ENCODE data around the gene SMIM45.

Gene SMIM45

GRCh38 chr22:41995211-41995610, 43.3 kb downstream of the SMIM45 start:
- BruUV-seq (replicated peaks), result no TSS peak
- Histone ChIP-seq H3K79me1 (ENCODE audit: low read depth in 1 of 2, low read length in 2 of 2) (no peaks in the 10 kb centered on the region), H4K8ac (ENCODE audit: low read depth in 2 of 2, low read length in 2 of 2) (no peak overlapping the region), H2BK20ac (ENCODE audit: low read depth, low read length) (no peak overlapping the region), H3K56ac (ENCODE audit: extremely low read depth, insufficient read depth, low read length) (no peak overlapping the region), H2AFZ (replicated peaks; ENCODE audit: low read length, poor library complexity) (no peak overlapping the region), H3K27ac (ENCODE audit: insufficient read depth, low read length) (no peak overlapping the region), H2BK5ac (ENCODE audit: low read depth, low read length, poor library complexity, severe bottlenecking) (no peak overlapping the region), H3K4me2 (ENCODE audit: low read depth, low read length) (no peak overlapping the region), H3K23ac (ENCODE audit: low read depth, low read length) (no peak overlapping the region), H4K5ac (ENCODE audit: low read depth, low read length) (no peak overlapping the region), H3K9ac (ENCODE audit: low read depth, low read length) (no peak overlapping the region), H3K4me1 (ENCODE audit: control insufficient read depth, insufficient read depth, low read length) (no peaks in the 10 kb centered on the region), H3K14ac (replicated peaks; ENCODE audit: low read depth, low read length) (no peak overlapping the region), H3K4ac (ENCODE audit: low read depth, low read length) (no peak overlapping the region), H4K20me1 (ENCODE audit: insufficient read depth, low read length) (no peaks in the 10 kb centered on the region), H2BK120ac (ENCODE audit: low read depth, low read length) (no peak overlapping the region), H3K18ac (ENCODE audit: low read depth, low read length) (no peak overlapping the region), H4K91ac (ENCODE audit: insufficient read depth, low read depth, low read length) (no peak overlapping the region), H3K36me3 (ENCODE audit: control insufficient read depth, insufficient read depth, low read length) (no peaks in the 10 kb centered on the region), H2BK15ac (ENCODE audit: low read depth, low read length) (no peak overlapping the region), H3K4me3 (ENCODE audit: insufficient read depth, low read depth, low read length) (no peak overlapping the region), H3K9me1 (ENCODE audit: insufficient read depth, low read length) (no peaks in the 10 kb centered on the region), H2AK9ac (replicated peaks; ENCODE audit: low read depth, low read length, poor library complexity) (no peak overlapping the region), H3K27me3 (ENCODE audit: control insufficient read depth, insufficient read depth, low read length) (peaks cover 24% of the 10 kb centered on the region), H2AK5ac (ENCODE audit: low read depth, low read length) (no peak overlapping the region), H3K9me3 (ENCODE audit: control insufficient read depth, insufficient read depth, low read length) (no peaks in the 10 kb centered on the region)
- in situ Hi-C loops (cut with MboI; ENCODE audit: low sequenced_read_pairs), result no loop called here
- dilution Hi-C loops (cut with HindIII; ENCODE audit: low sequenced_read_pairs, unreplicated experiment), result no loop called here
- no peak for ATAC-seq (ENCODE audit: low read depth)
- WGBS, 2 experiments (ENCODE audit: extremely low coverage in 2 of 2, insufficient read length in 1 of 2), result 83% methylated on average over 1 of the region's 3 CpGs; no CpG with 5 or more reads in 1 of the 2 experiments
- CTCF ChIA-PET, result no interaction called here
- intact Hi-C loops (cut with micrococcal nuclease), result no loop called here
- TF ChIP-seq SMC3 (IDR thresholded peaks at IDR 0.05; ENCODE audit: low read depth, low read length) (no peak), RFX5 (IDR thresholded peaks at IDR 0.05; ENCODE audit: low read depth, low read length) (no peak), FOS (IDR thresholded peaks at IDR 0.05; ENCODE audit: low read depth, low read length) (no peak), ELK1 (IDR thresholded peaks at IDR 0.05; ENCODE audit: borderline replicate concordance, low read depth, low read length) (no peak), POLR2A (IDR thresholded peaks at IDR 0.05; ENCODE audit: low read depth, low read length) (no peak), RCOR1 (IDR thresholded peaks at IDR 0.05; ENCODE audit: insufficient replicate concordance, low read length) (no peak), MAFK (IDR thresholded peaks at IDR 0.05; ENCODE audit: low read depth, low read length) (no peak), USF2 (IDR thresholded peaks at IDR 0.05; ENCODE audit: low read depth, low read length) (no peak), BHLHE40 (IDR thresholded peaks at IDR 0.05; ENCODE audit: low read depth, low read length) (no peak), CTCF (conservative IDR thresholded peaks at IDR 0.05; ENCODE audit: low read depth, low read length) (no peak), CHD1 (IDR thresholded peaks at IDR 0.05; ENCODE audit: low read depth, low read length) (no peak), CEBPB (IDR thresholded peaks at IDR 0.05; ENCODE audit: low read depth, low read length) (no peak), RAD21 (IDR thresholded peaks at IDR 0.05; ENCODE audit: low read length) (no peak)
- no peak for DNase-seq
- POLR2A ChIA-PET (ENCODE audit: unreplicated experiment), result no interaction called here

All from IMR-90 (cell line).